HG03565 (cell line): Measurements from ENCODE around the gene MROH8.
A peak's percentile ranks its signal among the peaks of the same experiment; 100 is the strongest.

Experiments
- ATAC-seq: cut with Tn5 transposase; IDR thresholded peaks from one replicate; pipeline ENCODE4 v1.9.1; 2021; ENCODE audit warnings: mild to moderate bottlenecking, moderate library complexity; ENCODE audit not compliant: unreplicated experiment

MROH8 gene

DNA sequence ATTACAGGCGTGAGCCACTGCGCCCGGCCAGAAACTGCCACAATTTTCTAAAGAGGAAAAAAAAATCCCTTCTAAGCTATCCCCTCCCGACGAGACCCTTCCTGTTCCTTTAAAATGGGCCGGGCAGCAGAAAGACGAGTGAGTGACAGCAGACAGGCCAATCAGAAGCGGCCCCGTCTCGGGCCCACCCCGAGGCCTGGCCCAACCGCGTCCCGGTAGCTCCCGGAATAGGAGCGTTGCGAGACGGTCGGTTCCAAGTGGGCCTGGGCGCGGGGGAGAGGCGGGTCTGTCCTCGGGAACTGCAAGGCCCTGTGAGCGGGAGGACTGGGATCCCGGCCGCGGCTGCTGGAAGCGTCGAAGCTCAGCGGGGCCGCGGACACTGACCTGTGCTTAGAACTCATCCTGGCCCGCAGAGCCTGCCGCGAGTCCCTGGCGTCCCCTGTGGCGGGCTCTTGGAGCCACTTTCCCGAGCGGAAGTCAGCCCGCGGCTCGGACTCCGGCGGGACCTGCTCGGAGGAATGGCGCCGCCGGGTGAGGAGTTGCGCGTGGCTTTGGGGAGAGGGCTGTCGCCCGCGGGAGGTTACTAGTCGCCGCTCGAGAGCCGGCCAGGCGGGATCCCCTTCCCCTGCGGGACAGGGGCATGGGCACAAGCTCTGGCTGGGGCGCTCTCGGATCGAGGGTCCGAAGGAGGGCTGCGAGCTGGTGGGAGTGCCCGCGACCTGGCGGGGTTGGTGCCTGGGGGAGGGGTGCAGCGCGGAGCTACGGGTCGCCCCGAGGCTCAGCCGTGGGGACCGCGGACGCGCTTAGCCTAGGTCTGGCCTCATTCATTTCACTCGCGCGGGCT, at the start of gene MROH8, which contains the start of gene RPN2:
TSS of gene MROH8 (minus strand) at position 710 of the 844 bp plus-strand sequence.
TSS of gene RPN2 (plus strand) at position 492 of the 844 bp plus-strand sequence. CDS start at position 519, 27 bp downstream.
- peak; percentile 81 for ATAC-seq

DNA sequence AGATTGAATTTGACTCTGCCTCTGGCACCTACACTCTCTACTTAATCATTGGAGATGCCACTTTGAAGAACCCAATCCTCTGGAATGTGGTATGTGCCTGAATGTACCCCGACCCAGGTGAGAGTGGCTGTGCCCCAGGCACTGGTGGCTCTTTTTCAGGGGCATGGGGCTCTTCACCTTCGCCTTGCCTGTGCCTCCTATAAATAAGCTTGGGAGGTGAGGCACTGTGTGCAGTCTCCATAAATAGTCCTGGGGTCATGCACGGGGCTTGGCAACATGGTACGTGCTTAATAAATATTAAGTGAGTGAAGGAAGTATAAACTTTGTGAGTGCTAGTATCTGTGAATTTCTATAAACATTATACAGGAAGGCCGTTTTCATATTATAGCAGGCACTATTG, 49.3 kb upstream of the MROH8 start:
- no peak for ATAC-seq

DNA sequence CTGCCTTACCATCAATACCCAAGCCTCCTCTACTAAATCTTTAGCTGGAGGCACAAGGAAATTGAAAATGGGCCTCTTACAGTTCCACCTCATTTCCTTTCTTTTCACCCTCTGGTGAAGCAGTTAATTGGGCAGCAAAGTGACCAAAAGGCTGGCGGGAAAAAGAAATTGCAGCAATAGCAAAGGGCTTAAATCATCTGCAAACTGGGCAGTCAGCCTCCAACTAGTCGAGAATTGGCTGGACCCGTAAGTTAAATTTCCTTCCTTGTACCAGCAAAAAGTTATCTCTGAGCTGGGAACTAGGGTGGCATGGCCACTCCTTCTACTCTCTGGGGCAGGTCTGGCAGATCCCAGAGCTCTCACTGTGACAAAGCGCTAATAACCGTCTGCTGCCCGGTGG, 48.7 kb upstream of the MROH8 start:
- no peak for ATAC-seq

DNA sequence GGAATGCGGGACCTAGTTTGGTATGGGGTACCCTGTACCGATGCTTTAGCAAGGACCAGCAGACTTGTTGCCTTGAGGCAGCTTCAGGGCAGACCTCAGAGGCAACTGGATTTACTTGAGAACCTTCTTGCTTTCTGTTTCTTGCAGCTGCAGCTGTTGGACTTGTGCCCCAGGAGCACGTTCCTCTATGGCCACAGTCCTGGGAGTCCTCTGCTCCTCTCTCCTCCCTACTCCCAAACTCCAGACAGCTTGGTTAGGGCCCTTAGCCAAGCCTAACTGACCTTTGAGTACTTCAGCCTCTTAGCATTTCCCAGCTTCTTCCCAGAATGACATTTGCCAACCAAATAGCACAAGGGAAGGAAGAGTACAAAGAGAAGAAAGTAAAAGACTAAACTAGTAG, 47.5 kb upstream of the MROH8 start:
- ATAC-seq: no peak

- ATAC-seq: no peak
Measured at GRCh38 chr20:37225146-37225545, 45.8 kb upstream of the MROH8 start.

- no peak for ATAC-seq
Measured at GRCh38 chr20:37223053-37223452, 43.7 kb upstream of the MROH8 start.

- no peak for ATAC-seq
Measured at GRCh38 chr20:37222086-37222485, 42.7 kb upstream of the MROH8 start.

- no peak for ATAC-seq
Measured at GRCh38 chr20:37220731-37221130, 41.4 kb upstream of the MROH8 start.

- no peak for ATAC-seq
Measured at GRCh38 chr20:37219751-37220668, 40.7 kb upstream of the MROH8 start.

DNA sequence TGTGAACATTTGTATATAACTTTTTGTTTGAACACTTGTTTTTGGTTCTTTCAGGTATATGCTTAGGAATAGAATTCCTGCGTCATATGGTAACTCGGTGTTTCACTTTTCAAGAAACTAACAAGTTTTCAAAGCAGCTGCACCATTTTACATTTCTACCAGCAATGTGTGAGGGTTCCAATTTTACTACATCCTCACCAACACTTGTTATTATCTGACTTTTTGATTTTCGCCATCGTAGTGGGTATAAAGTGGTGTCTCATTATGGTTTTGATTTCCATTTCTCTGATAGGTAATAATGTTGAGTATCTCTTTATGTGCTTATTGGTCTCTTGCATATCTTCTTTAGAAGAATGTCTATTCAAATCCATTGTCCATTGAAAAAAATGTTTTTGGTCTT, 39.6 kb upstream of the MROH8 start:
- ATAC-seq: no peak

- no peak for ATAC-seq
Measured at GRCh38 chr20:37218441-37218840, 39.1 kb upstream of the MROH8 start.

GRCh38 chr20:37209661-37210314, 30.4 kb upstream of the MROH8 start:
- no peak for ATAC-seq

DNA sequence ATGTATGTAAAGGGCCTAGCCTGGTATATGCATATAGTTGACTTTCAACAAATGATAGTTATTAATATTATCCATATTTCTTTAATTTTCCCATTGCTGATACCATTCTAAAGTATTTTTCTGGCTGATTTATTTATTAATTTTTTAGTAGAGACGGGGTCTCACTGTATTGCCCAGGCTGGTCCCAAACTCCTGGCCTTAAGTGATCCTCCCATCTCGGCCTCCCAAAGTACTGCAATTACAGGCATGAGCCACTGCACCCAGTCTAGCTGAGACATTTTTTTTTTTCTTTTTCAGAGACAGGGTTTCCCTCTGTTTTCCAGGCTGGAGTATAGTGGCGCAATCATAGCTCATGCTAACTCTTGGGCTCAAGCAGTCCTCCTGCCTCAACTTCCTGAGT, 29.8 kb upstream of the MROH8 start:
- ATAC-seq: no peak

DNA sequence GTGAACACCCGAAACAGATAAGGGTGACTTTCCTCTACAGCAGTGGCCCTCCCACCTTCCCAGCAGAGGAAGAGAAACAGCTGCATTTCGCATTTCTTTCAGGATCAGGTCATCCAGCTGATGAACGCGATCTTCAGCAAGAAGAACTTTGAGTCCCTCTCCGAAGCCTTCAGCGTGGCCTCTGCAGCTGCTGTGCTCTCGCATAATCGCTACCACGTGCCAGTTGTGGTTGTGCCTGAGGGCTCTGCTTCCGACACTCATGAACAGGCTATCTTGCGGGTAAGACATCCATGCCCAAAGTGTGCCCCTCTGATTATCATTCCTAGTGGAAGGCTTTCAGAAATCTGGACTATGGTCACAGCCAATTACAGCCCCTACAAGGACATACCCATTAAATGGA, 27.8 kb upstream of the MROH8 start:
- no peak for ATAC-seq

GRCh38 chr20:37205794-37206193, 26.4 kb upstream of the MROH8 start:
- no peak for ATAC-seq

DNA sequence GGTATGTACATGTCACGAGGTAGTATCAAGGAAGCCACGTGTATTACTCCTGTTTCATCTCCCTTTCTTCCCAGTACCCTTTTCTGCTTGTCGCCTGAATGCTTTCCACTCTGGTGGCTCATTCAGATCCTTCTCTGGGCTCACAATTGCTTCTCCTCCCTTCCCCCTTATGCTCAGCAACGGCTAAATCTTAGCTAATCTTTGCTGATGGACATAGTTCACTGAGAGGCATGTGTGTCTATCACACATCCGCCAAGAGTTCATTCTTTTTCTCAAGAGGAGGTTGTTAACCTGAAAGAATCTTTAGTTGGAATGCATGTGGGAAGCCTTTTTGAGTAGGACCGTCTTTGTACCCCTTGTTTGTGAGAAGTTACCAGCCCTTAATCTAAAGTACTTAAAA, 25.8 kb upstream of the MROH8 start:
- no peak for ATAC-seq

GRCh38 chr20:37204056-37204455, 24.7 kb upstream of the MROH8 start:
- ATAC-seq: no peak

DNA sequence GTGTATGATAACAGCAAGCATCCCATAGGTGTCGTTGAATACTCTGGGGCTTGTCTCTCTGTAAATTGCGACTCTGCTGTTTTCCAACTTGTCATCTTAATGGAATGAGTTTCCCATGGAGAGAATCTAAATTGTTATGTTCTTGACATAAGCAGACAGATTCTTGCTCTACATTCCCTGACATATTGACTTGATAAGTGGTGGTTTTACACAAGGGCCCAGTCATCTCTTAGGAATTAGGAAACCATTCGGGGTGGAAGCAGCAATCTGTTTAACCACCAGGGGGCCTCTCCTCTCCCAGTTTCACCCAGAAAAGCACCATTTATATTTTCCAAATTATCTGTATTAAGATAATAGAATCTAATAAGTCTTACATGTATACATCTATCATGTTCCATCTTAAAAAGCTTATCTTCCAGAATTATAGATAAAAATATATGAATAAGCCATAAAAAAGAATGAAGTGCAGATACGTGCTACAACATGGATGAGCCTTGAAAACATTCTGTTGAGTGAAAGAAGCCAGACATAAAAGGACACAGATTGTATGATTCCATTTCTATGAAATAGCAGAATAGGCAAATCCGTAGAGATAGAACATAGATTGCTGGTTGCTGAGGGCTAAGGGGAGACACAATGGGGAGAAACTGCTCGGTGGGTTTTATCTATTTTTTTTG, 23.1 kb upstream of the MROH8 start:
- ATAC-seq: no peak

GRCh38 chr20:37201827-37202162, 22.4 kb upstream of the MROH8 start:
- ATAC-seq: no peak

- no peak for ATAC-seq
Measured at GRCh38 chr20:37200926-37201826, 21.8 kb upstream of the MROH8 start.
